Measurements from ENCODE around the gene KRTAP6-3. TPM values are rescaled to one million over a fixed set of nuclear protein-coding genes. Genes with fewer than 3 reads are reported as not detected.

KRTAP6-3 gene
- not detected for total RNA-seq
- long read RNA-seq: 0 reads

GRCh38 chr21:30592140-30592539 is at the start of gene KRTAP6-3:
Gene KRTAP6-3, plus strand, starts transcription at chr21:30592440. Its CDS starts 6 bp downstream, at chr21:30592446.
- DNase-seq (no peak), ATAC-seq (ENCODE audit: poor library complexity) (no peak)
- intact Hi-C loops (cut with DNase I): no loop called here

GRCh38 chr21:30552782-30553181 is 39.5 kb upstream of the KRTAP6-3 start:
- ATAC-seq (ENCODE audit: poor library complexity) (peak; percentile 29), DNase-seq (no peak)
- intact Hi-C loops (cut with DNase I): no loop called here

GRCh38 chr21:30555095-30555494 is 37.1 kb upstream of the KRTAP6-3 start:
- DNase-seq (no peak), ATAC-seq (ENCODE audit: poor library complexity) (no peak)
- intact Hi-C loops (cut with DNase I): no loop called here

GRCh38 chr21:30561264-30561895 is 30.9 kb upstream of the KRTAP6-3 start, which contains the start of gene KRTAP19-7:
Gene KRTAP19-7, minus strand, starts transcription at chr21:30561314. Its CDS starts 25 bp downstream, at chr21:30561289.
- DNase-seq: no peak
- ATAC-seq (ENCODE audit: poor library complexity): no peak
- intact Hi-C loops (cut with DNase I): no loop called here

GRCh38 chr21:30561957-30562356 is 30.3 kb upstream of the KRTAP6-3 start:
- ATAC-seq (ENCODE audit: poor library complexity): no peak
- intact Hi-C loops (cut with DNase I): no loop called here
- DNase-seq: no peak

- DNase-seq (no peak), ATAC-seq (ENCODE audit: poor library complexity) (no peak)
- intact Hi-C loops (cut with DNase I): no loop called here
Observed at GRCh38 chr21:30563072-30563471, 29.2 kb upstream of the KRTAP6-3 start.

GRCh38 chr21:30563630-30564029 is 28.6 kb upstream of the KRTAP6-3 start:
- intact Hi-C loops (cut with DNase I): no loop called here
- no peak for ATAC-seq (ENCODE audit: poor library complexity)

GRCh38 chr21:30567617-30568016 is 24.6 kb upstream of the KRTAP6-3 start:
- DNase-seq: no peak
- intact Hi-C loops (cut with DNase I): no loop called here
- ATAC-seq (ENCODE audit: poor library complexity): peak; percentile 76

More at GRCh38 chr21:30563630-30564029, 28.6 kb upstream of the KRTAP6-3 start:
- DNase-seq: no peak

- intact Hi-C loops (cut with DNase I): no loop called here
Observed at GRCh38 chr21:30577766-30578165, 14.5 kb upstream of the KRTAP6-3 start.

GRCh38 chr21:30579346-30579745 is 12.9 kb upstream of the KRTAP6-3 start:
- intact Hi-C loops (cut with DNase I): no loop called here
- ATAC-seq (ENCODE audit: poor library complexity): no peak
- DNase-seq: no peak

More at GRCh38 chr21:30577766-30578165, 14.5 kb upstream of the KRTAP6-3 start:
- DNase-seq (no peak), ATAC-seq (ENCODE audit: poor library complexity) (no peak)

- no peak for DNase-seq
- intact Hi-C loops (cut with DNase I): no loop called here
- no peak for ATAC-seq (ENCODE audit: poor library complexity)
Observed at GRCh38 chr21:30580132-30580531, 12.1 kb upstream of the KRTAP6-3 start.

- DNase-seq (no peak), ATAC-seq (ENCODE audit: poor library complexity) (no peak)
- intact Hi-C loops (cut with DNase I): no loop called here
Observed at GRCh38 chr21:30582870-30583269, 9.4 kb upstream of the KRTAP6-3 start.

- intact Hi-C loops (cut with DNase I): no loop called here
- DNase-seq: no peak
- no peak for ATAC-seq (ENCODE audit: poor library complexity)
Observed at GRCh38 chr21:30590297-30590696, 1.9 kb upstream of the KRTAP6-3 start, which contains the start of gene KRTAP22-2. Gene KRTAP22-2, minus strand, starts transcription at chr21:30590397.

GRCh38 chr21:30598802-30599201 is 6.6 kb downstream of the KRTAP6-3 start, which contains the start of gene KRTAP6-2:
Gene KRTAP6-2, minus strand, starts transcription at chr21:30598902. Its CDS starts 28 bp downstream, at chr21:30598874.
- ATAC-seq (ENCODE audit: poor library complexity) (no peak), DNase-seq (no peak)
- intact Hi-C loops (cut with DNase I): no loop called here

- intact Hi-C loops (cut with DNase I): no loop called here
- DNase-seq (no peak), ATAC-seq (ENCODE audit: poor library complexity) (no peak)
Observed at GRCh38 chr21:30600787-30601186, 8.5 kb downstream of the KRTAP6-3 start, which contains the start of gene KRTAP22-1. Gene KRTAP22-1, plus strand, starts transcription at chr21:30601087.

GRCh38 chr21:30605968-30606367 is 13.7 kb downstream of the KRTAP6-3 start:
- DNase-seq (no peak), ATAC-seq (ENCODE audit: poor library complexity) (no peak)
- intact Hi-C loops (cut with DNase I): no loop called here

GRCh38 chr21:30612132-30612531 is 19.9 kb downstream of the KRTAP6-3 start:
- ATAC-seq (ENCODE audit: poor library complexity) (no peak), DNase-seq (no peak)
- intact Hi-C loops (cut with DNase I): no loop called here

- intact Hi-C loops (cut with DNase I): no loop called here
- ATAC-seq (ENCODE audit: poor library complexity) (no peak), DNase-seq (no peak)
Observed at GRCh38 chr21:30613836-30614235, 21.6 kb downstream of the KRTAP6-3 start, which contains the start of gene KRTAP6-1. Gene KRTAP6-1, minus strand, starts transcription at chr21:30613930. Its CDS starts 26 bp downstream, at chr21:30613904.

- no peak for DNase-seq
- no peak for ATAC-seq (ENCODE audit: poor library complexity)
- intact Hi-C loops (cut with DNase I): no loop called here
Observed at GRCh38 chr21:30615199-30615598, 23.0 kb downstream of the KRTAP6-3 start.

- ATAC-seq (ENCODE audit: poor library complexity) (no peak), DNase-seq (no peak)
- intact Hi-C loops (cut with DNase I): no loop called here
Observed at GRCh38 chr21:30616125-30616524, 23.9 kb downstream of the KRTAP6-3 start, which contains the start of gene KRTAP20-1. Gene KRTAP20-1, plus strand, starts transcription at chr21:30616425. Its CDS starts 30 bp downstream, at chr21:30616455.

Data from Right ventricle myocardium superior (tissue), 1 donor.